ENCODE data around the gene EGFR. TPM values are rescaled to one million over a fixed set of nuclear protein-coding genes. Genes with fewer than 3 reads are reported as not detected.

EGFR gene
- total RNA-seq, 1 donor from 2014 or later: 12.8 TPM

- no peak for DNase-seq
- no peak for TF ChIP-seq CTCF (IDR thresholded peaks at IDR 0.05; ENCODE audit: partially characterized antibody, unreplicated experiment)
- no peaks in the 10 kb centered on the region for H3K27me3 Mint-ChIP-seq (ENCODE audit: unreplicated experiment)
- H3K36me3 Mint-ChIP-seq (ENCODE audit: unreplicated experiment): no peaks in the 10 kb centered on the region
- no peak overlapping the region for H3K27ac Mint-ChIP-seq (ENCODE audit: unreplicated experiment)
- H3K4me1 Mint-ChIP-seq (ENCODE audit: low read depth, unreplicated experiment): no peaks in the 10 kb centered on the region
- no peak overlapping the region for H3K4me3 Mint-ChIP-seq (ENCODE audit: unreplicated experiment)
- H3K9me3 Mint-ChIP-seq (ENCODE audit: unreplicated experiment): no peaks in the 10 kb centered on the region
These were observed 38.3 kb upstream of the EGFR start for GRCh38 chr7:54980521-54980920.

DNA sequence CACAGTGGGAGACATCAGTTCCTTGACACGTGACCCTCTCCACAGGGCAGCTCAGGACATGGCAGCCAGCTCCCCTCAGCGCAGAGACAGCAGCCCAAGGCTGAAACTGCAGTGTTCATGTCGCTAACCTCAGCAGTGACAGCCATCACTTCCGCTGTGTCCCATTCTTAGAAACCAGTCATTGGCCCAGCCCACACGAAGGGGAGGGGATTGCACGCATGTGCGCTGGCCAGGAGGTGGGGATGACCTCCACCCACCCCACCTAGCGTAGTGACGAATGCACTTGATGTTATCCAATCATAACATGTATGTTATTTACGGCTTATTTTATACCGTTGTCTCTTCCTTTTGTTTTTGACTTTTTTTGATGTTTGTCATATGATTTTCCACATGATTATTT lies 36.9 kb upstream of the EGFR start:
- Mint-ChIP-seq H3K36me3 (ENCODE audit: unreplicated experiment) (no peaks in the 10 kb centered on the region), H3K9me3 (ENCODE audit: unreplicated experiment) (no peaks in the 10 kb centered on the region), H3K4me1 (ENCODE audit: low read depth, unreplicated experiment) (no peaks in the 10 kb centered on the region), H3K27ac (ENCODE audit: unreplicated experiment) (no peak overlapping the region), H3K4me3 (ENCODE audit: unreplicated experiment) (no peak overlapping the region), H3K27me3 (ENCODE audit: unreplicated experiment) (no peaks in the 10 kb centered on the region)
- no peak for DNase-seq
- no peak for TF ChIP-seq CTCF (IDR thresholded peaks at IDR 0.05; ENCODE audit: partially characterized antibody, unreplicated experiment)

GRCh38 chr7:54985426-54986330 lies 33.1 kb upstream of the EGFR start:
- Mint-ChIP-seq H3K36me3 (ENCODE audit: unreplicated experiment) (no peaks in the 10 kb centered on the region), H3K4me3 (ENCODE audit: unreplicated experiment) (no peak overlapping the region), H3K27ac (ENCODE audit: unreplicated experiment) (no peak overlapping the region), H3K9me3 (ENCODE audit: unreplicated experiment) (no peaks in the 10 kb centered on the region), H3K27me3 (ENCODE audit: unreplicated experiment) (no peaks in the 10 kb centered on the region), H3K4me1 (ENCODE audit: low read depth, unreplicated experiment) (no peaks in the 10 kb centered on the region)
- TF ChIP-seq CTCF (IDR thresholded peaks at IDR 0.05; ENCODE audit: partially characterized antibody, unreplicated experiment): no peak
- DNase-seq: no peak

- Mint-ChIP-seq H3K27ac (ENCODE audit: unreplicated experiment) (no peak overlapping the region), H3K27me3 (ENCODE audit: unreplicated experiment) (no peaks in the 10 kb centered on the region), H3K4me3 (ENCODE audit: unreplicated experiment) (no peak overlapping the region), H3K9me3 (ENCODE audit: unreplicated experiment) (no peaks in the 10 kb centered on the region), H3K4me1 (ENCODE audit: low read depth, unreplicated experiment) (no peaks in the 10 kb centered on the region), H3K36me3 (ENCODE audit: unreplicated experiment) (no peaks in the 10 kb centered on the region)
- no peak for DNase-seq
- TF ChIP-seq CTCF (IDR thresholded peaks at IDR 0.05; ENCODE audit: partially characterized antibody, unreplicated experiment): no peak
These were observed 32.1 kb upstream of the EGFR start for GRCh38 chr7:54986716-54987115.

DNA sequence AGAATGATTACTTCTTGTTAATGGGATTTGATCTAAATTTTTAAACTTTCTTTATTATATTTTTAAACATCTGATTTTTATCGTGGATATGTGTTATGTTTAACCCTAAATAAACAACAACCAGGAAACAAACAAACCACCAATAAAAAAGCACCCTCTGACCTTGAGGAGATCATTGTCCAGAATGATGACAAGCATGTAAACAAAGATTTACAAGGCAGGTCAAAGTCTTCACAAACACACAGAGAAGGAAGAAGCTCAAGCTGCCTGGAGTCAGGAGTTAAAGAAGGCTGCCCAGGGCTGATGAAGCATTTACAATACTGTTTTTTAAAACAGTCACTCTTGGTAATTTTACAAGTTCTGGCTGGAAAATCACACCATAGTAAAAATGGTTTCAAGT lies 31.0 kb upstream of the EGFR start:
- Mint-ChIP-seq H3K36me3 (ENCODE audit: unreplicated experiment) (no peaks in the 10 kb centered on the region), H3K27ac (ENCODE audit: unreplicated experiment) (no peak overlapping the region), H3K27me3 (ENCODE audit: unreplicated experiment) (no peaks in the 10 kb centered on the region), H3K4me1 (ENCODE audit: low read depth, unreplicated experiment) (no peaks in the 10 kb centered on the region), H3K9me3 (ENCODE audit: unreplicated experiment) (no peaks in the 10 kb centered on the region), H3K4me3 (ENCODE audit: unreplicated experiment) (no peak overlapping the region)
- TF ChIP-seq CTCF (IDR thresholded peaks at IDR 0.05; ENCODE audit: partially characterized antibody, unreplicated experiment): no peak
- no peak for DNase-seq
